Spleen (tissue), 7 donors: Measurements from ENCODE around the gene DGKG.

Experiments used
- CTCF ChIP-seq, 11 experiments: fragments of 200-600 bp in 7 of 11; fragments of 450-650 bp in 4 of 11; sonication (generic) in 4 of 11; IDR thresholded peaks in 8 of 11; conservative IDR thresholded peaks in 3 of 11; 1 replicate in 7 of 11; 2 replicates in 4 of 11; pipeline versions ENCODE4 v1.4.0 to v1.8.0; 2016 to 2021; ENCODE audit warnings: antibody characterized with exemption in 11 of 11, inconsistent platforms in 4 of 11, mild to moderate bottlenecking in 1 of 11
- POLR2A ChIP-seq, 3 donors: fragments of 450-650 bp; IDR thresholded peaks; one replicate each; pipeline ENCODE4 v1.5.1; 2017; ENCODE audit warnings: antibody characterized with exemption in 3 of 3, mild to moderate bottlenecking in 1 of 3
- POLR2AphosphoS5 ChIP-seq, 3 donors: sonication (generic); formaldehyde crosslinking; IDR thresholded peaks; one replicate each; pipeline ENCODE4 v1.5.1; 2017; ENCODE audit warnings: antibody characterized with exemption in 3 of 3
- donor health status: DM: no; HTN: no; CAD: no; lungs with moderate emphysema.
- donor health status: DM: no; HTN: no; CAD: no.
- donor health status: DM: no; HTN: no; CAD: no.

DNA sequence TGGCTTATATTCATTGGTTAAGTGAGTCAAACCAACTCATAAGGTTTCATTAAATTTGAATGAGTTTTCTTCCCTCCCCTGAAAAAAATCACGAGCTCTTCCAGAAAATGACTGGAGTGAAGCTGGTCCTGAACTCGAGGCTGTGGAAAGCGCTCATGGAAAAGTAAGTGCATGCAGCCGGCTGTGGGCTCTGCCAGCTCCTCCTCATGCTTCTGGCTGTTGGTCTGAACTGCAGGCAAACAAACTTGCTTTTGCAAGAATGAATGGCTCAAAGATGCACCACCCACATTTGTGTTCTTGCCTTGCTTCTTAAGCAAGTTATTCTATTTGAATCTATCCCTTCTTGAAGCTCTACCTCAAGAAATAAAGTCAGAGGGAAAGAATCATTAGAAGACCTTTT lies 259.3 kb downstream of the DGKG start:
- no peak for TF ChIP-seq POLR2A (IDR thresholded peaks at IDR 0.05)
- TF ChIP-seq CTCF (IDR thresholded peaks at IDR 0.05 in 8 of 11, conservative IDR thresholded peaks at IDR 0.05 in 3 of 11) = no peak
- TF ChIP-seq POLR2AphosphoS5 (IDR thresholded peaks at IDR 0.05) = no peak
